ENCODE measurements around the gene JPH4. TPM values are rescaled to one million over a fixed set of nuclear protein-coding genes. Genes with fewer than 3 reads are reported as not detected.

Gene JPH4
- total RNA-seq, 4 donors from 2014 or later: 0.27 to 0.48 TPM; not detected in 2

DNA sequence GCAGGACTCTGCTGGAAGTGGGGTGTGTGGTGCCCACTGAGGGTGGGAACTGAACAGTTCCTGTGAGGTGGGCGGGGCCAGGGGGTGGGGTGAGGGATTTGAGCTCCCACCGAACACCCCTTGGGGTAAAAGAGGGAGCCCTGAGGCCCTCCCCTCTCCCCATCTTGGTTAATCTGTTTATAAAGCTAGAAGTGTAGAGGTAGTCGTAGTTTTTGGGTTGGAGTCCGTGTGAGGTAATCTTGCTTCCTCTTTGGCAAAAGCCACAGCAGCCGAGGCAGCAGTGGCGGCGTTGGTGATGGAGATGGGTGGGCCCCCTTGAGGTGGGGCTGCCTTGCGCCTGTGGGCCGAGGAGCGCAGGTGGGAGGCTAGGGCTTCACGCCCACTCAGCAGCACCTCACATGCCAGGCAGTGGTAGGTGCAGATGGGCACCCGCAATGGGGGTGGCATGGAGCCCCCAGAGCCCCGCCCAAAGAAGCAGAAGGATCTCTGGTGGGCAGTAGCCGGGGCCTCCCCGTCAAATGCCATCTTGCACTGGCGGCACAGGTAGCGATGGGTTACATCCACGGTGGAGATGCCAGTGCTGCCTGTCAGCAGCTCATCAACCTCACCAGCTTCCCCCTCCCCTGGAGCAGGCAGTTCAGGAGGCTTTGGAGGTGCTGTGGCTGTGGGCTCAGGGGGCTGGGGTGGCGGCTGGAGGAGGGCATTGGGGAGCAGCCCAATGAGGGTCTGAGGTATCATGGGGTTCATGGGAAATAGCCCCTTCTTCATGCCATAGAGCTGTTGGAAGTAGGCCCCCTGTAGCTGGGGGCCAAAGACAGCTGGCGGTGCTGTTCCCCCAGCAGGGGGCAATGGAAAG is 56.6 kb downstream of the JPH4 start:
- in situ Hi-C loops (cut with MboI; ENCODE audit: low pct_ligation_motif_present in 1 of 4, low pct_unique_long_range_greater_than_20kb in 1 of 4, low sequenced_read_pairs in 3 of 4): no loop called here
- no peaks in the 10 kb centered on the region for H3K4me1 ChIP-seq
- no peaks in the 10 kb centered on the region for H3K9me3 ChIP-seq
- no peak overlapping the region for H3K4me3 ChIP-seq
- no peaks in the 10 kb centered on the region for H3K27me3 ChIP-seq
- TF ChIP-seq POLR2AphosphoS5 (IDR thresholded peaks at IDR 0.05) (no peak), POLR2A (IDR thresholded peaks at IDR 0.05) (no peak), EP300 (IDR thresholded peaks at IDR 0.05; ENCODE audit: low read depth) (no peak), CTCF (IDR thresholded peaks at IDR 0.05) (no peak)
- no peak overlapping the region for H3K27ac ChIP-seq
- intact Hi-C loops (cut with DNase I; ENCODE audit: low total_unique reads): no loop called here
- whole genome bisulfite sequencing, 2 donors (ENCODE audit: low coverage in 1 of 2): 86% methylated on average over 20 of the region's 20 CpGs; no CpG with 5 or more reads in 1 of the 2 donors
- DNase-seq: no peak
- H3K36me3 ChIP-seq: no peaks in the 10 kb centered on the region

GRCh38 chr14:23520899-23521533 is 57.6 kb downstream of the JPH4 start:
- Histone ChIP-seq H3K27me3 (no peaks in the 10 kb centered on the region), H3K4me3 (no peak overlapping the region), H3K27ac (no peak overlapping the region), H3K9me3 (no peaks in the 10 kb centered on the region), H3K36me3 (no peaks in the 10 kb centered on the region), H3K4me1 (no peaks in the 10 kb centered on the region)
- no peak for DNase-seq
- in situ Hi-C loops (cut with MboI; ENCODE audit: low pct_ligation_motif_present in 1 of 4, low pct_unique_long_range_greater_than_20kb in 1 of 4, low sequenced_read_pairs in 3 of 4): no loop called here
- WGBS, 2 donors (ENCODE audit: low coverage in 1 of 2): 81 to 88% methylated on average over 10 to 14 of the region's 14 CpGs
- intact Hi-C loops (cut with DNase I; ENCODE audit: low total_unique reads): no loop called here
- TF ChIP-seq POLR2AphosphoS5 (IDR thresholded peaks at IDR 0.05) (no peak), CTCF (IDR thresholded peaks at IDR 0.05) (no peak), EP300 (IDR thresholded peaks at IDR 0.05; ENCODE audit: low read depth) (no peak), POLR2A (IDR thresholded peaks at IDR 0.05) (no peak)

GRCh38 chr14:23518709-23519108 is 59.9 kb downstream of the JPH4 start:
- Histone ChIP-seq H3K27ac (no peak overlapping the region), H3K9me3 (no peaks in the 10 kb centered on the region), H3K27me3 (no peaks in the 10 kb centered on the region), H3K36me3 (no peaks in the 10 kb centered on the region), H3K4me3 (no peak overlapping the region), H3K4me1 (no peaks in the 10 kb centered on the region)
- WGBS, 2 donors (ENCODE audit: low coverage in 1 of 2): 71 to 84% methylated on average over 1 to 4 of the region's 4 CpGs
- intact Hi-C loops (cut with DNase I; ENCODE audit: low total_unique reads): no loop called here
- TF ChIP-seq CTCF (IDR thresholded peaks at IDR 0.05) (no peak), POLR2A (IDR thresholded peaks at IDR 0.05) (no peak), POLR2AphosphoS5 (IDR thresholded peaks at IDR 0.05) (no peak), EP300 (IDR thresholded peaks at IDR 0.05; ENCODE audit: low read depth) (no peak)
- DNase-seq: no peak
- in situ Hi-C loops (cut with MboI; ENCODE audit: low pct_ligation_motif_present in 1 of 4, low pct_unique_long_range_greater_than_20kb in 1 of 4, low sequenced_read_pairs in 3 of 4): no loop called here

Other genes starting within 250 kb of the JPH4 start
- gene SLC22A17, start 225.9 kb downstream of the JPH4 start, total RNA-seq: 10 to 100 TPM in 1 of 4 donors, 1 to 10 TPM in 3; 4.0 to 14.2 (median 8.5) TPM
- 10 to 100 TPM in 1 of 4 donors, 1 to 10 TPM in 2, under 1 TPM in 1; 0.60 to 10.5 (median 3.3) TPM for gene EFS, start 213.6 kb downstream of the JPH4 start, total RNA-seq
- not detected for gene IL25, start 206.0 kb downstream of the JPH4 start, total RNA-seq
- gene CMTM5, start 201.7 kb downstream of the JPH4 start, total RNA-seq: 1 to 10 TPM in 1 of 4 donors, under 1 TPM in 1, not detected in 2; 0.64 to 1.1 TPM
- gene MYH6, start 170.5 kb downstream of the JPH4 start, total RNA-seq: 1 to 10 TPM in 1 of 4 donors, under 1 TPM in 1, not detected in 2; 0.16 to 1.5 TPM
- 1 to 10 TPM in 1 of 4 donors, under 1 TPM in 1, not detected in 2; 0.64 to 2.9 TPM for gene MYH7, start 143.1 kb downstream of the JPH4 start, total RNA-seq
- 10 to 100 TPM in 3 of 4 donors, 1 to 10 TPM in 1; 8.8 to 31.5 (median 20.8) TPM for gene NGDN, start 109.1 kb downstream of the JPH4 start, total RNA-seq
- gene ZFHX2, start 27.0 kb downstream of the JPH4 start, total RNA-seq: 1 to 10 TPM in 1 of 4 donors, under 1 TPM in 3; 0.20 to 1.1 (median 0.68) TPM
- 10 to 100 TPM in 3 of 4 donors, 1 to 10 TPM in 1; 6.8 to 34.0 (median 26.0) TPM for gene THTPA, start 22.5 kb downstream of the JPH4 start, total RNA-seq
- 100 to 1,000 TPM; 163 to 508 (median 237) TPM for gene AP1G2, start 11.0 kb downstream of the JPH4 start, total RNA-seq
- not detected for gene DHRS2, start 57.6 kb upstream of the JPH4 start, total RNA-seq

Data from transverse colon (tissue), 4 donors.